H1 (cell line): ENCODE data around the gene WBP1. TPM values are rescaled to one million over a fixed set of nuclear protein-coding genes. Genes with fewer than 3 reads are reported as not detected.

Experiments
- CTCF ChIA-PET: fragments of 300-600 bp; sonication (Branson Sonifier 250); formaldehyde crosslinking; loops from one replicate; lab custom pipeline; 2021; ENCODE audit not compliant: partially characterized antibody; lab: Charles Lee
- POLR2A ChIA-PET: fragments of 300-600 bp; sonication (Branson Sonifier 250); formaldehyde crosslinking; loops from one replicate; lab custom pipeline; 2021; ENCODE audit warnings: inconsistent platforms; ENCODE audit not compliant: partially characterized antibody; lab: Charles Lee
- DNase-seq, 2 experiments: peaks; one replicate each; pipeline versions ENCODE4 v3.0.0 to v3.0.0-alpha.2; 2010 to 2022; ENCODE audit warnings: low spot score in 2 of 2, low read depth in 1 of 2, mixed read lengths in 1 of 2
- FAIRE-seq: peaks from 2 replicates; lab custom pipeline; 2011; peaks lifted over from hg19 to GRCh38; lab: Jason Lieb, UNC
- H2AFZ ChIP-seq: 2 replicates; pipeline ENCODE4 v1.8.1; 2012; ENCODE audit warnings: low read length, inconsistent platforms
- H2AK5ac ChIP-seq: 2 replicates; pipeline ENCODE4 v1.6.1; 2013; ENCODE audit warnings: low read depth, low read length
- H2BK120ac ChIP-seq: replicated peaks from 2 replicates; pipeline ENCODE3; 2013; ENCODE audit warnings: low read depth, low read length, inconsistent platforms
- H2BK12ac ChIP-seq: 2 replicates; pipeline ENCODE4 v1.6.1; 2013; ENCODE audit warnings: low read depth, low read length
- H2BK15ac ChIP-seq: 2 replicates; pipeline ENCODE4 v1.6.1; 2013; ENCODE audit warnings: low read length
- H2BK20ac ChIP-seq: 2 replicates; pipeline ENCODE4 v1.6.1; 2013; ENCODE audit warnings: low read length
- H2BK5ac ChIP-seq: 2 replicates; pipeline ENCODE4 v1.6.1; 2013; ENCODE audit warnings: low read depth, low read length
- H3K14ac ChIP-seq: 2 replicates; pipeline ENCODE4 v1.6.1; 2013; ENCODE audit warnings: inconsistent platforms; ENCODE audit not compliant: insufficient read length
- H3K18ac ChIP-seq: 2 replicates; pipeline ENCODE4 v1.6.1; 2013; ENCODE audit warnings: low read length; ENCODE audit errors: extremely low read depth
- H3K23ac ChIP-seq: 2 replicates; pipeline ENCODE4 v1.6.1; 2013; ENCODE audit warnings: inconsistent platforms; ENCODE audit not compliant: insufficient read length
- H3K23me2 ChIP-seq: 2 replicates; pipeline ENCODE4 v1.6.1; 2013; ENCODE audit warnings: low read depth, low read length
- H3K27ac ChIP-seq: 2 replicates; pipeline ENCODE4 v1.6.1; 2011; ENCODE audit warnings: low read depth, low read length, inconsistent platforms
- H3K27me3 ChIP-seq, 4 experiments: replicated peaks in 1 of 4; 1 replicate in 1 of 4; 2 replicates in 3 of 4; pipeline versions ENCODE4 v1.6.1 to v1.8.1; 2011 to 2013; ENCODE audit warnings: low read length in 3 of 4, mild to moderate bottlenecking in 3 of 4, inconsistent platforms in 2 of 4, mixed read lengths in 2 of 4, moderate library complexity in 1 of 4; ENCODE audit not compliant: control insufficient read depth in 3 of 4, insufficient read depth in 3 of 4; ENCODE audit errors: extremely low read depth in 1 of 4
- H3K36me3 ChIP-seq, 4 experiments: 2 replicates each; pipeline versions ENCODE4 v1.6.1 to v1.8.1; 2011 to 2013; ENCODE audit warnings: mild to moderate bottlenecking in 4 of 4, low read length in 3 of 4, moderate library complexity in 2 of 4, control low read depth in 1 of 4, inconsistent platforms in 1 of 4; ENCODE audit not compliant: insufficient read depth in 4 of 4, control insufficient read depth in 2 of 4
- H3K4ac ChIP-seq: replicated peaks from 2 replicates; pipeline ENCODE3; 2013; ENCODE audit warnings: low read length, low read depth, mixed read lengths, inconsistent platforms; ENCODE audit not compliant: insufficient read length
- H3K4me1 ChIP-seq, 4 experiments: replicated peaks in 1 of 4; 1 replicate in 1 of 4; 2 replicates in 3 of 4; pipeline versions ENCODE4 v1.6.1 to v1.8.1; 2011 to 2013; ENCODE audit warnings: low read length in 3 of 4, inconsistent platforms in 2 of 4, mixed read lengths in 1 of 4; ENCODE audit not compliant: insufficient read depth in 4 of 4, control insufficient read depth in 3 of 4
- H3K4me2 ChIP-seq, 2 experiments: 2 replicates each; pipeline versions ENCODE4 v1.6.1 to v1.8.1; 2011 to 2013; ENCODE audit warnings: low read depth in 2 of 2, low read length in 2 of 2, control low read depth in 1 of 2, inconsistent platforms in 1 of 2, mild to moderate bottlenecking in 1 of 2; ENCODE audit not compliant: insufficient read depth in 1 of 2
- H3K4me3 ChIP-seq, 4 experiments: fragments of 200-600, 300-600 bp in 1 of 4; sonication (generic), shearing (Covaris generic), sonication (Bioruptor Twin) in 1 of 4; 2 replicates each; pipeline versions ENCODE4 v1.5.1 to v1.8.1; 2011 to 2016; ENCODE audit warnings: low read length in 4 of 4, low read depth in 3 of 4, control low read depth in 2 of 4, inconsistent platforms in 2 of 4, mild to moderate bottlenecking in 2 of 4, mixed read lengths in 1 of 4, moderate library complexity in 1 of 4; ENCODE audit not compliant: insufficient read depth in 2 of 4; ENCODE audit errors: extremely low read depth in 1 of 4
- H3K56ac ChIP-seq: replicated peaks from 2 replicates; pipeline ENCODE3; 2013; ENCODE audit warnings: low read depth, mild to moderate bottlenecking, mixed read lengths, low read length, inconsistent platforms; ENCODE audit not compliant: insufficient read length
- H3K79me1 ChIP-seq: 2 replicates; pipeline ENCODE4 v1.6.1; 2013; ENCODE audit warnings: low read depth, low read length, control low read depth
- H3K79me2 ChIP-seq, 2 experiments: 2 replicates each; pipeline versions ENCODE4 v1.6.1 to v1.8.1; 2012 to 2013; ENCODE audit warnings: low read length in 2 of 2, mild to moderate bottlenecking in 2 of 2, inconsistent platforms in 1 of 2; ENCODE audit not compliant: insufficient read depth in 2 of 2, control insufficient read depth in 1 of 2
- H3K9ac ChIP-seq, 4 experiments: replicated peaks in 1 of 4; 1 replicate in 1 of 4; 2 replicates in 3 of 4; pipeline versions ENCODE4 v1.6.1 to v1.8.1; 2011 to 2013; ENCODE audit warnings: low read depth in 3 of 4, low read length in 3 of 4, control low read depth in 2 of 4, mild to moderate bottlenecking in 2 of 4, moderate library complexity in 2 of 4, inconsistent platforms in 1 of 4; ENCODE audit errors: extremely low read depth in 1 of 4
- H3K9me3 ChIP-seq, 2 experiments: 2 replicates each; pipeline versions ENCODE4 v1.6.1 to v1.8.1; 2012 to 2013; ENCODE audit warnings: mild to moderate bottlenecking in 2 of 2, moderate library complexity in 2 of 2, control low read depth in 1 of 2, inconsistent platforms in 1 of 2, low read depth in 1 of 2, low read length in 1 of 2, mixed read lengths in 1 of 2; ENCODE audit not compliant: insufficient read depth in 2 of 2
- H4K20me1 ChIP-seq, 2 experiments: replicated peaks in 1 of 2; 2 replicates each; pipeline versions ENCODE3 to v1.8.1; 2011 to 2013; ENCODE audit warnings: inconsistent platforms in 2 of 2, low read length in 2 of 2, mild to moderate bottlenecking in 1 of 2; ENCODE audit not compliant: insufficient read depth in 2 of 2, control insufficient read depth in 1 of 2
- H4K5ac ChIP-seq: 2 replicates; pipeline ENCODE4 v1.6.1; 2013; ENCODE audit warnings: low read length, low read depth, mixed read lengths, inconsistent platforms; ENCODE audit not compliant: insufficient read length
- H4K8ac ChIP-seq: 2 replicates; pipeline ENCODE4 v1.8.0; 2013; ENCODE audit warnings: mild to moderate bottlenecking, moderate library complexity, low read length, inconsistent platforms; ENCODE audit not compliant: insufficient read depth; ENCODE audit errors: extremely low read depth
- H4K91ac ChIP-seq: replicated peaks from 2 replicates; pipeline ENCODE3; 2013; ENCODE audit warnings: low read length, mixed read lengths, inconsistent platforms; ENCODE audit not compliant: insufficient read length
- BCL11A ChIP-seq, 2 experiments: IDR thresholded peaks; one replicate each; pipeline ENCODE4 v1.6.1; 2011; ENCODE audit warnings: low read depth in 2 of 2, low read length in 2 of 2, mild to moderate bottlenecking in 2 of 2
- CREB1 ChIP-seq: IDR thresholded peaks from 2 replicates; pipeline ENCODE4 v1.6.1; 2012; ENCODE audit warnings: inconsistent platforms
- FOSL1 ChIP-seq: IDR thresholded peaks from 2 replicates; pipeline ENCODE4 v1.6.1; 2011; ENCODE audit warnings: mild to moderate bottlenecking, low read depth, low read length, moderate library complexity; ENCODE audit not compliant: insufficient read depth
- RBBP5 ChIP-seq: IDR thresholded peaks from 2 replicates; pipeline ENCODE4 v1.7.1; 2012; ENCODE audit warnings: low read depth, mild to moderate bottlenecking, inconsistent platforms, low read length, moderate library complexity, borderline replicate concordance
- TAF1 ChIP-seq: IDR thresholded peaks from 2 replicates; pipeline ENCODE4 v1.6.1; 2011; ENCODE audit warnings: mild to moderate bottlenecking, low read depth, low read length
- TBP ChIP-seq: IDR thresholded peaks from 2 replicates; pipeline ENCODE4 v1.6.1; 2011; ENCODE audit warnings: low read depth, low read length, improper control_type of control experiment
- WGBS, 2 experiments: shearing (Covaris generic) in 1 of 2; methylation state at CpG; one replicate each; pipeline versions ENCODE4 v1.1.6 to v1.1.7; 2013 to 2015; ENCODE audit warnings: low lambda C conversion rate in 2 of 2, mixed read lengths in 2 of 2, inconsistent platforms in 1 of 2, low coverage in 1 of 2, missing lambda C conversion rate in 1 of 2; ENCODE audit not compliant: insufficient replicate concordance in 2 of 2, insufficient coverage in 1 of 2, insufficient read length in 1 of 2; ENCODE audit errors: extremely low coverage in 1 of 2, missing lambda C conversion rate in 1 of 2; 5-methylcytosine and 5-hydroxymethylcytosine counted together
- polyA plus RNA-seq, 7 experiments: library from polyadenylated mRNA; depleted of rRNA in 3 of 7; stranded (reverse) in 5 of 7; unstranded in 2 of 7; fragments of >200 nt in 5 of 7; fragments of 200-250 nt in 2 of 7; gene quantifications; 1 replicate in 5 of 7; 2 replicates in 1 of 7; 4 replicates in 1 of 7; pipeline versions ENCODE4 v1.2.1 to v1.2.3, GENCODE V29; 2011 to 2013; ENCODE audit warnings: missing spikeins in 2 of 7, mixed read lengths in 2 of 7
- total RNA-seq: library from RNA; stranded (reverse); fragmentation: NEBNext Ultra II Directional; extraction: Animal tissue kit (Norgen Biotek cat#: 25700); gene quantifications from 2 replicates; pipeline ENCODE4 v1.2.1, GENCODE V29; 2021
- TF ChIP-seq, protein P1 (sequence below), 3 experiments: IDR thresholded peaks; 1 replicate in 2 of 3; 2 replicates in 1 of 3; pipeline versions ENCODE4 v1.5.1 to v1.6.1; 2011; ENCODE audit warnings: low read length in 3 of 3, mild to moderate bottlenecking in 3 of 3, inconsistent platforms in 2 of 3, low read depth in 1 of 3, moderate library complexity in 1 of 3; ENCODE audit not compliant: insufficient read depth in 1 of 3; ENCODE audit errors: control extremely low read depth in 1 of 3

The WBP1 gene
- total and polyA plus RNA-seq, 2 of the 8 experiments (the other 6 are each of a cell fraction or from before 2014, with no cell fraction given) = 57.2 to 190 TPM

DNA sequence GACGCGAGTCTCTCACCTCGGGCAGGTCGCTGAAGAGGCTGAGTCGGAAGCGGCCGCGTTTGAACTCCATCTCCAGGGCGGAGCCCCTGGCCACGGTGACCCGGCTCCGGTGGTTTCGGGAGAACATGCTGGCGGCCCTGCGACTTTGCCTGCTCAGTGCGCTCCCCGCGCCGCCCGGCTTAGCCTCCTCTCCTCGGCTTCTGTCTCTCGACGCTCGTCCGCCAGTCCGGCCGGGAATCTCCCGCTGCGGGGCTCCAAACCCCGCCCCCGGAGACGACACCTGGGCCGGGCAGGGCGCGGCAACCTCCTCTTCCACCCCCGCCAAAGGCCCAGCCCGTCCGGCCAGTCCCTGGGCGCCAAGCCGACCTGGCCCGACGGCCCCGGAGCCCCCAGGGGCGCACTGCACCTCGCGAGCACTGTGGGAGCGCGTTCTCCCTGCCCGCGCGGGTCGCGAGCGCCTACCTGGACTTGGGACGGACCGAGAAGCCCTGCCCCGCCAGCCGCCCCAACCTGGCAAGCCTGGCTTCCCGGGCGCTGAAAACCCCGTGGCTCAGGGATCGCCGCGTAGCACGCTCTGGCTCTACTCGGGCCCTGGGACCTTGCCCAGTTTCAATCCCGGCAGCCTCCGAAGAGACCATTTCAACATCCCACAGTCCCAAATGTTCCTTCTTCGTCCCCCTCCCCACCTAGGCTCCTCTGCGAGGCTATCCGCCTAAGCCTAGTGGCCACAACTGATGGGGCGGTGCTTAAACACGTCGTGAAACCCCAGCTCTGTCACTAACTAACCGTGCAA, 16.4 kb upstream of the WBP1 start, which contains the start of gene RTKN:
RTKN (minus strand) TSS at position 248 of the 793 bp plus-strand sequence; CDS start at position 127, 121 bp downstream.
- DNase-seq (peak in 1 of 2 experiments; percentile 94), FAIRE-seq (peak; percentile 78)
- Histone ChIP-seq H4K91ac (peak within 1 kb of the TSS; percentile 38), H3K4ac (peak within 1 kb of the TSS; percentile 71), H2BK20ac (no peak within 1 kb of the TSS), H2BK12ac (peak within 1 kb of the TSS; percentile 39; the same call in 1 of the 2 replicates), H3K4me2 (peak within 1 kb of the TSS; percentile 68 to 92), H4K8ac (peak within 1 kb of the TSS; percentile 72), H3K14ac (no peak within 1 kb of the TSS), H2BK5ac (peak within 1 kb of the TSS; percentile 81), H3K36me3 (no peaks in the 10 kb centered on the region), H3K27me3 (no peaks in the 10 kb centered on the region; a peak in 2 of 7 replicates), H3K18ac (peak within 1 kb of the TSS; percentile 96), H3K4me3 (peak within 1 kb of the TSS; percentile 69 to 90 (median 80)), H2BK15ac (0 out of 2 replicates have a peak within 1 kb of the TSS, but pooled peaks have one; percentile 2), H3K56ac (peak within 1 kb of the TSS; percentile 60), H2AFZ (peak within 1 kb of the TSS; percentile 79), H3K9me3 (no peaks in the 10 kb centered on the region), H4K5ac (peak within 1 kb of the TSS; percentile 72), H3K4me1 (peaks cover 4 to 21% (median 14%) of the 10 kb centered on the region in 4 experiments; a peak in 6 of 7 replicates), H4K20me1 (peaks cover 0 to 6% of the 10 kb centered on the region in 2 experiments), H3K79me2 (peaks cover 4 to 34% of the 10 kb centered on the region in 2 experiments; a peak in 2 of 4 replicates), H2BK120ac (no peak within 1 kb of the TSS), H3K23me2 (peaks cover 6% of the 10 kb centered on the region; the same call in 1 of the 2 replicates), H3K27ac (peak within 1 kb of the TSS; percentile 87), H2AK5ac (no peak within 1 kb of the TSS), H3K9ac (peak within 1 kb of the TSS; percentile 64 to 77 (median 76)), H3K23ac (no peak within 1 kb of the TSS), H3K79me1 (peaks cover 13% of the 10 kb centered on the region; the same call in 1 of the 2 replicates)
- WGBS, 2 experiments = 1% methylated on average over 75 of the region's 75 CpGs; no CpG with 5 or more reads in 1 of the 2 experiments
- ChIA-PET POLR2A (interaction anchor here (0.5 to 3.9 kb wide), 22 partner anchors 8 to 281 kb away, joined by 3 to 66 read pairs (median 6); partner anchors contain the start of genes C2orf81, CCDC142, INO80B and MRPL53), CTCF (interaction anchor here (0.8 to 2.5 kb wide), 5 partner anchors 8 to 28 kb away, joined by 3 to 5 read pairs (median 3); no protein-coding TSS in a partner anchor)
- TF ChIP-seq CREB1 = peak; percentile 22
- TF ChIP-seq FOSL1 = no peak
- peak; percentile 53; the same call in 1 of the 2 replicates for TF ChIP-seq TBP
- peak; percentile 82 for TF ChIP-seq TAF1
- TF ChIP-seq, protein P1, sequence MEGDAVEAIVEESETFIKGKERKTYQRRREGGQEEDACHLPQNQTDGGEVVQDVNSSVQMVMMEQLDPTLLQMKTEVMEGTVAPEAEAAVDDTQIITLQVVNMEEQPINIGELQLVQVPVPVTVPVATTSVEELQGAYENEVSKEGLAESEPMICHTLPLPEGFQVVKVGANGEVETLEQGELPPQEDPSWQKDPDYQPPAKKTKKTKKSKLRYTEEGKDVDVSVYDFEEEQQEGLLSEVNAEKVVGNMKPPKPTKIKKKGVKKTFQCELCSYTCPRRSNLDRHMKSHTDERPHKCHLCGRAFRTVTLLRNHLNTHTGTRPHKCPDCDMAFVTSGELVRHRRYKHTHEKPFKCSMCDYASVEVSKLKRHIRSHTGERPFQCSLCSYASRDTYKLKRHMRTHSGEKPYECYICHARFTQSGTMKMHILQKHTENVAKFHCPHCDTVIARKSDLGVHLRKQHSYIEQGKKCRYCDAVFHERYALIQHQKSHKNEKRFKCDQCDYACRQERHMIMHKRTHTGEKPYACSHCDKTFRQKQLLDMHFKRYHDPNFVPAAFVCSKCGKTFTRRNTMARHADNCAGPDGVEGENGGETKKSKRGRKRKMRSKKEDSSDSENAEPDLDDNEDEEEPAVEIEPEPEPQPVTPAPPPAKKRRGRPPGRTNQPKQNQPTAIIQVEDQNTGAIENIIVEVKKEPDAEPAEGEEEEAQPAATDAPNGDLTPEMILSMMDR (IDR thresholded peaks at IDR 0.05; ENCODE audit: control extremely low read depth in 1 of 3, insufficient read depth in 1 of 3, low read depth in 1 of 3, low read length in 3 of 3) = no peak
- peak; percentile 71 for TF ChIP-seq RBBP5
- no peak for TF ChIP-seq BCL11A (IDR thresholded peaks at IDR 0.05; ENCODE audit: low read depth in 2 of 2, low read length in 2 of 2)
